ENCODE results near the gene PDP2. TPM values are rescaled to one million over a fixed set of nuclear protein-coding genes. Genes with fewer than 3 reads are reported as not detected.

Gene PDP2
- total RNA-seq, 2 experiments from 2014 or later, result 20.8 to 21.4 TPM

- Mint-ChIP-seq H3K9me3 (peaks cover 3% of the 10 kb centered on the region), H3K4me3 (peak overlapping the region; percentile 30), H3K27me3 (no peaks in the 10 kb centered on the region), H3K27ac (peak overlapping the region; percentile 90), H3K4me1 (peaks cover 45% of the 10 kb centered on the region), H3K36me3 (ENCODE audit: low read depth) (no peaks in the 10 kb centered on the region)
- CTCF ChIA-PET, result interaction anchor here (0.6 to 2.0 kb wide), 9 partner anchors 21 to 359 kb away, joined by 3 to 14 read pairs (median 5); partner anchors contain the start of genes DYNC1LI2 and NAE1
- POLR2A ChIA-PET, result interaction anchor here (0.7 kb wide), 1 partner anchor 37 kb away, joined by 3 read pairs; no protein-coding TSS in a partner anchor
- DNase-seq, result peak; percentile 20
Measured at GRCh38 chr16:66874079-66874775, 6.1 kb upstream of the PDP2 start.

- Mint-ChIP-seq H3K9me3 (peaks cover 3% of the 10 kb centered on the region), H3K27ac (peak overlapping the region; percentile 42), H3K4me3 (no peak overlapping the region), H3K4me1 (peaks cover 59% of the 10 kb centered on the region), H3K36me3 (ENCODE audit: low read depth) (peaks cover 2% of the 10 kb centered on the region), H3K27me3 (no peaks in the 10 kb centered on the region)
- peak; percentile 18 for DNase-seq
- POLR2A ChIA-PET, result no interaction called here
- CTCF ChIA-PET, result interaction anchor here (0.9 to 1.3 kb wide), 3 partner anchors 10 to 346 kb away, joined by 4 to 5 read pairs (median 5); no protein-coding TSS in a partner anchor
Measured at GRCh38 chr16:66878067-66878466, 2.2 kb upstream of the PDP2 start.

DNA sequence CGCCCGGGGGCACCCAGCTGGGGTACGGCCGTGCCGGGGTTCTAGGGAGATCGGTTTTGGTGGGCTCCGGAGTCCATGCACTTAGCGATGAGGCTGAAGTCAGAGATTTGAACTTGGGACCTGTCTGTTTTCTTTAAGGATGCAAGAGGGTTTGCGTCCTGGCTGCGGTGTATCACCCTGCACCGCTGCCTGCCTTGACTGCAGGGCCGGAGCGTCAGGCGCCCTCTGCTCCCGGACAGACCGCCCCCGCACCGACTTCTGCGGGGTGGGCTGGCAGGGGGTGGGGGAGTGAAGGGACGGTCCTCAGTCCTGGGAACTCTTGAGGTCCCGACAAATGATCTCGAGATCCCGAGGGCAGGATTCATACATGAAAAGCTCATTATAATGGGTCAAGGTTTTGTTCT is 701 bp downstream of the PDP2 start:
- H3K36me3 Mint-ChIP-seq (ENCODE audit: low read depth), result peaks cover 19% of the 10 kb centered on the region
- peaks cover 2% of the 10 kb centered on the region for H3K9me3 Mint-ChIP-seq
- peak overlapping the region; percentile 25 for H3K27ac Mint-ChIP-seq
- H3K4me3 Mint-ChIP-seq, result peak overlapping the region; percentile 100
- DNase-seq, result no peak
- ChIA-PET POLR2A (interaction anchor here (1.3 kb wide), 1 partner anchor 52 kb away, joined by 3 read pairs; no protein-coding TSS in a partner anchor), CTCF (interaction anchor here (0.5 to 4.7 kb wide), 9 partner anchors 8 to 99 kb away, joined by 3 to 49 read pairs (median 5); partner anchors contain the start of genes CDH16 and NAE1)
- no peaks in the 10 kb centered on the region for H3K27me3 Mint-ChIP-seq
- peaks cover 49% of the 10 kb centered on the region for H3K4me1 Mint-ChIP-seq

GRCh38 chr16:66881560-66881959 is 1.2 kb downstream of the PDP2 start:
- H3K4me1 Mint-ChIP-seq, result peaks cover 47% of the 10 kb centered on the region
- H3K27ac Mint-ChIP-seq, result peak overlapping the region; percentile 41
- POLR2A ChIA-PET, result no interaction called here

GRCh38 chr16:66881964-66882508 is 1.7 kb downstream of the PDP2 start:
- Mint-ChIP-seq H3K4me1 (peaks cover 52% of the 10 kb centered on the region), H3K27ac (no peak overlapping the region), H3K9me3 (no peaks in the 10 kb centered on the region), H3K4me3 (peak overlapping the region; percentile 100), H3K36me3 (ENCODE audit: low read depth) (peaks cover 26% of the 10 kb centered on the region), H3K27me3 (no peaks in the 10 kb centered on the region)
- POLR2A ChIA-PET, result interaction anchor here (0.6 kb wide), 1 partner anchor 817 kb away, joined by 3 read pairs; no protein-coding TSS in a partner anchor
- CTCF ChIA-PET, result interaction anchor here (0.8 to 4.7 kb wide), 5 partner anchors 9 to 25 kb away, joined by 3 to 49 read pairs (median 8); no protein-coding TSS in a partner anchor
- DNase-seq, result no peak

More at GRCh38 chr16:66881560-66881959, 1.2 kb downstream of the PDP2 start:
- Mint-ChIP-seq H3K27me3 (no peaks in the 10 kb centered on the region), H3K36me3 (ENCODE audit: low read depth) (peaks cover 23% of the 10 kb centered on the region), H3K9me3 (no peaks in the 10 kb centered on the region), H3K4me3 (peak overlapping the region; percentile 100)
- DNase-seq, result no peak
- CTCF ChIA-PET, result interaction anchor here (0.5 to 4.7 kb wide), 5 partner anchors 8 to 100 kb away, joined by 3 to 49 read pairs (median 8); no protein-coding TSS in a partner anchor

DNA sequence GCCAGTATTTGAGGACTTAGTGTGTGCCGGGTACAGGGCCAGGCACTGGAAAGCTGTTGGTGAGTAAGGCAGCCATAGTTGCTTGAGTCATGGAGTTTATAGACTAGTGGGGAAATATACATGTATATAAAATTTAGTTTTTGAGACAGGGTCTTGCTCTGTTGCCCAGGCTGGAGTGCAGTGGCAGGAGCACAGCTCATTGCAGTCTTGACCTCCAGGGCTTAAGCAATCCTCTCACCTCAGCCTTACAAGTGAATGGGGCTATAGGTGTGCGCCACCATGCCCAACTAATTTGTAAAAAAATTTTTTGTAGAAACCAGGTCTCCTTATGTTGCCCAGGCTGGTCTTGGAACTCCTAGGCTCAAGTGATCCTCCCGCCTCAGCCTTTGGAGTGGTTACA is 2.4 kb downstream of the PDP2 start:
- H3K4me1 Mint-ChIP-seq, result peaks cover 57% of the 10 kb centered on the region
- H3K4me3 Mint-ChIP-seq, result no peak overlapping the region
- H3K27me3 Mint-ChIP-seq, result no peaks in the 10 kb centered on the region
- POLR2A ChIA-PET, result no interaction called here
- no peak for DNase-seq
- peaks cover 26% of the 10 kb centered on the region for H3K36me3 Mint-ChIP-seq (ENCODE audit: low read depth)
- no peaks in the 10 kb centered on the region for H3K9me3 Mint-ChIP-seq
- no peak overlapping the region for H3K27ac Mint-ChIP-seq
- CTCF ChIA-PET, result interaction anchor here (0.6 to 4.7 kb wide), 5 partner anchors 10 to 302 kb away, joined by 3 to 49 read pairs (median 3); no protein-coding TSS in a partner anchor

- Mint-ChIP-seq H3K27me3 (no peaks in the 10 kb centered on the region), H3K36me3 (ENCODE audit: low read depth) (peaks cover 27% of the 10 kb centered on the region), H3K4me1 (peaks cover 37% of the 10 kb centered on the region), H3K9me3 (no peaks in the 10 kb centered on the region), H3K27ac (no peak overlapping the region), H3K4me3 (no peak overlapping the region)
- ChIA-PET POLR2A (no interaction called here), CTCF (interaction anchor here (0.9 to 1.4 kb wide), 2 partner anchors 8 to 10 kb away, joined by 3 to 4 read pairs; no protein-coding TSS in a partner anchor)
- no peak for DNase-seq
Measured at GRCh38 chr16:66885491-66885890, 5.2 kb downstream of the PDP2 start.

DNA sequence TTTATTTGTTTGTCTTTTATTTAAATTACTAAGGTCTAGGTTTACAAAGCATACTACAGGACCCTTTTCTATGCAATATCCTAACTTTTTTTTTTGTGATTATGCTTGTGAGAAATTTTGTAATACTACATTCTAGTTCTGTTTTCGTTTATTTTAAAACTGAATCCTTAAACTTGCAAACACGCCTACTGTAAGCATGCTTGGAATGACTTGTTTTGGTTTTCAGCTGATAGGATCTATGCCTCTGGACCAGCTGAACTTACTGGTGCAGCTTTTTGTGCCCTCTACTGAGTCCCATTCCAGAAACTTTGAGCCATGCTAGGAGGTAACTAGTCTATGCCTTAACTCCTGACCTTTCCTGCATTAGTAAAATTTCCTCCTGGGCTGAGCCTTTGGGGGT is 6.0 kb downstream of the PDP2 start:
- no peak for DNase-seq
- peaks cover 30% of the 10 kb centered on the region for H3K36me3 Mint-ChIP-seq (ENCODE audit: low read depth)
- no peak overlapping the region for H3K4me3 Mint-ChIP-seq
- ChIA-PET CTCF (interaction anchor here (0.9 to 1.8 kb wide), 2 partner anchors 9 kb away, joined by 3 to 6 read pairs; no protein-coding TSS in a partner anchor), POLR2A (no interaction called here)
- H3K27ac Mint-ChIP-seq, result no peak overlapping the region
- no peaks in the 10 kb centered on the region for H3K27me3 Mint-ChIP-seq
- H3K9me3 Mint-ChIP-seq, result no peaks in the 10 kb centered on the region
- H3K4me1 Mint-ChIP-seq, result peaks cover 37% of the 10 kb centered on the region

DNA sequence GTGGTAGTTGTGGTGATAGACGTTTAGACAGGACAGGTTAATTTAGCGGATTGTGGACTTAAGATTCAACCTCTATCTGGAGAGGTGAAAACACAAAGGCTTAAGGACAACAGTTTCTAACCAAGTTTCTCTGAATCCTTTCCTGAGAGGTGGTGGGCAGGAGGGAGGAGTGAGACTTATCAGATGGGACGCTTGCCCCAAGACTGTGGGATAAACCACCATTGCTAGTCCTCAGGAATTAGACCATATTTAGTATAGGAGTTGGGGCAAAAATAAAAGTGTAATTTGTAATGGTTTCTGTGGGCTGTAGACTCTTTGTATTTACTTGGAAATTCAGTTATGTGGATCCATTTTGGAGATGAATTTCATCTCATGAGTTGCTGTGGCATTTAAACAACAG is 6.6 kb downstream of the PDP2 start:
- CTCF ChIA-PET, result interaction anchor here (1.8 to 3.9 kb wide), 2 partner anchors 8 to 23 kb away, joined by 6 to 12 read pairs; no protein-coding TSS in a partner anchor
- Mint-ChIP-seq H3K36me3 (ENCODE audit: low read depth) (peaks cover 32% of the 10 kb centered on the region), H3K27me3 (no peaks in the 10 kb centered on the region), H3K9me3 (no peaks in the 10 kb centered on the region), H3K4me3 (no peak overlapping the region), H3K4me1 (peaks cover 32% of the 10 kb centered on the region), H3K27ac (no peak overlapping the region)
- POLR2A ChIA-PET, result no interaction called here
- DNase-seq, result no peak

DNA sequence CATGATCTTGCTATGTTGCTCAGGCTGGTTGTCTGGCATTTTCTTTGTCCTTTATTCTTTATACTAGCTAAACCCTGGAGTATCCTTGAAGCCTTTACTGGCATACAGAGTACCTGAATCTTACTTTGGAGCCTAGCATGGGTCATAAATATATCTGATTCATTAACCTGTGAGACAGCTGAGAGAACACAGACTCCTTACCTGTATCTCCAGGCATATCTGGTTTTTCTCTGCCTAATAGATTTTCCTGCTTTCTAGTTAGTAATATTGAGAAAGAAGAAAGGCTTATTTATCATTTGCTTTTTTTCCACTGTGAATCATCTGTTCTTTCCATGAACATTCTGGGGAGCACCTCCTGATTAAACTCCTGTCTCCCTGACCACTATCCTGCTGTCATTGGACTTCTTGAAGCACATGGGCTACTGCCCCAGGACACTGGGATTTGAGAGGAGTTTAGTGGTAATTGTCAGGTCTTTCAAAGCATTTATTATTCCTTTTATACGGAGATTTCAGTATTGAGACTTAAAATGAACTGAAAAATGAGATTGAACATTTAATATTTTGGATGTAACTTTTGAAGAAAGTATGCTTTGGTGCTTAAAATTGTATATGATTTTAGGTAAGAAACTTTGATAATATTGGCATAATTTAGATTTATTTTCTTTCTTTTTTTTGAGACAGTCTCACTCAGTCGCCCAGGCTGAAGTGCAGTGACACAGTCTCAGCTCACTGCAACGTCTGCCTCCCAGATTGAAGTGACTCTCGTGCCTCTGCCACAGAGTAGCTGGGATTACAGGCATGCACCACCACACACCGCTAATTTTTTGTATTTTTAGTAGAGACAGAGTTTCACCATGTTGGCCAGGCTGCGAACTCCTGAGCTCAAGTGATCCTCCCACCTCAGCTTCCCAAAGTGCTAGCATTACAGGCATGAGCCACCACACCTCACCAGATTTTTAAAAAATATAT is 8.6 kb downstream of the PDP2 start:
- DNase-seq, result no peak
- CTCF ChIA-PET, result interaction anchor here (0.6 to 7.3 kb wide), 8 partner anchors 7 to 127 kb away, joined by 3 to 49 read pairs (median 3); partner anchors contain the start of gene PDP2
- Mint-ChIP-seq H3K27me3 (no peaks in the 10 kb centered on the region), H3K4me1 (peaks cover 40% of the 10 kb centered on the region), H3K9me3 (no peaks in the 10 kb centered on the region), H3K4me3 (no peak overlapping the region), H3K27ac (peak overlapping the region; percentile 50), H3K36me3 (ENCODE audit: low read depth) (peaks cover 35% of the 10 kb centered on the region)
- POLR2A ChIA-PET, result interaction anchor here (0.8 kb wide), 1 partner anchor 68 kb away, joined by 4 read pairs; no protein-coding TSS in a partner anchor

DNA sequence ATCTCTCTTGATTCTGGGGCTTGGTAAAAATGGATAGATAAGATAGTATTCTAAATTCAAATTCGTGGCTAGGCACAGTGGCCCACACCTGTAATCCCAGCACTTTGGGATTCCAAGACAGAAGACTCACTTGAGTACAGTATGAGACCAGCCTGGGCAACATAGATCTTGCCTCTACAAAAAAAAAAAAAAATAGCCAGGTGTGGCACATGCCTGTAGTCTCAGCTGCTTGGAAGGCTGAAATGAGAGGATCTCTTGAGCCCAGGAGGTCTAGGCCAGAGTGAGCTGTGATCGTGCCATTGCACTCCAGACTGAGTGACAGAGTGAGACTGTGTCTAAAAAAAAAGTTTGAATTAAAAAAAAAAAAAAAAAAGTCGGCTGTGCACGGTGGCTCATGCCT is 9.3 kb downstream of the PDP2 start:
- peaks cover 40% of the 10 kb centered on the region for H3K4me1 Mint-ChIP-seq
- peaks cover 30% of the 10 kb centered on the region for H3K36me3 Mint-ChIP-seq (ENCODE audit: low read depth)
- CTCF ChIA-PET, result interaction anchor here (0.6 to 7.3 kb wide), 7 partner anchors 8 to 127 kb away, joined by 3 to 49 read pairs (median 4); partner anchors contain the start of genes CDH16 and PDP2
- DNase-seq, result no peak
- H3K4me3 Mint-ChIP-seq, result no peak overlapping the region
- POLR2A ChIA-PET, result no interaction called here
- no peaks in the 10 kb centered on the region for H3K9me3 Mint-ChIP-seq
- H3K27me3 Mint-ChIP-seq, result no peaks in the 10 kb centered on the region
- H3K27ac Mint-ChIP-seq, result no peak overlapping the region

DNA sequence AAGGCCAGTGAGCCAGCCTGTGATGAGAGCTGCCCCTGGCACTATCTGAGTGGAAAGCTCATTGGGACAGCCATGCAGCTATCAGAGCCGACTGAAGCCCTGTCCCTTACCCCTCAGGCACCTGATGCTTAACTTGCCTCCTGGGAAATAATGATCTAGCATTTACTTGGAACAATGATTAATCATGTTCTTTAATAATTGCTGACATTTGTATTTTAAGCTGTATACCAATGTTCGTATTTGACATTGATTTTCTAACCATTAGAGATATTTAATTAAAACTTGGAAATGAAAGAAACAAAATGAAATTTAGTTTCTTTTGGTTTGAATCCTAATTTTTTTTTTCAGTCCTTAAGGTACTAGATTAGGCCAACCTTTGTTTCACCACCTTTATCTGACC is 10.5 kb downstream of the PDP2 start:
- no peak for DNase-seq
- no peaks in the 10 kb centered on the region for H3K9me3 Mint-ChIP-seq
- peaks cover 38% of the 10 kb centered on the region for H3K4me1 Mint-ChIP-seq
- no peak overlapping the region for H3K27ac Mint-ChIP-seq
- ChIA-PET CTCF (interaction anchor here (0.8 to 7.3 kb wide), 8 partner anchors 8 to 129 kb away, joined by 3 to 49 read pairs (median 4); partner anchors contain the start of genes CDH16 and PDP2), POLR2A (no interaction called here)
- H3K36me3 Mint-ChIP-seq (ENCODE audit: low read depth), result peaks cover 20% of the 10 kb centered on the region
- H3K4me3 Mint-ChIP-seq, result no peak overlapping the region
- H3K27me3 Mint-ChIP-seq, result no peaks in the 10 kb centered on the region
